SJSA1 (cell line): ENCODE data around the gene ZNRF3. TPM values are rescaled to one million over a fixed set of nuclear protein-coding genes. Genes with fewer than 3 reads are reported as not detected.
A peak's percentile ranks its signal among the peaks of the same experiment; 100 is the strongest.

ENCODE experiments used
- DNase-seq, 2 experiments: peaks; one replicate each; pipeline ENCODE4 v3.0.0-alpha.2; 2015 to 2020; ENCODE audit warnings: low spot score in 2 of 2, low read depth in 1 of 2
- H3K27ac ChIP-seq: fragments of 250-450 bp; sonication (Bioruptor Pico); 2 replicates; pipeline ENCODE4 v1.5.1; 2020; ENCODE audit warnings: mild to moderate bottlenecking, moderate library complexity
- H3K27me3 ChIP-seq: fragments of 250-450 bp; sonication (Bioruptor Pico); replicated peaks from 2 replicates; pipeline ENCODE4 v1.5.1; 2020; ENCODE audit warnings: mild to moderate bottlenecking, moderate library complexity
- H3K36me3 ChIP-seq: fragments of 250-450 bp; sonication (Bioruptor Pico); 2 replicates; pipeline ENCODE4 v1.5.1; 2020; ENCODE audit warnings: mild to moderate bottlenecking
- H3K4me1 ChIP-seq: fragments of 250-450 bp; sonication (Bioruptor Pico); replicated peaks from 2 replicates; pipeline ENCODE4 v1.6.1; 2021; ENCODE audit warnings: mild to moderate bottlenecking
- H3K4me3 ChIP-seq: fragments of 250-450 bp; sonication (Bioruptor Pico); 2 replicates; pipeline ENCODE4 v1.5.1; 2020; ENCODE audit warnings: mild to moderate bottlenecking
- H3K9me3 ChIP-seq: fragments of 250-450 bp; sonication (Bioruptor Pico); replicated peaks from 2 replicates; pipeline ENCODE4 v1.5.1; 2020; ENCODE audit warnings: mild to moderate bottlenecking
- total RNA-seq: library from RNA; depleted of rRNA; stranded (reverse); fragments of >200 nt; shearing (Covaris generic); gene quantifications from 2 replicates; pipeline ENCODE4 v1.2.3, GENCODE V29; 2014

ZNRF3 gene
- total RNA-seq, 1 experiment from 2014 or later: 6.0 TPM

GRCh38 chr22:29060251-29060869, 177.0 kb downstream of the ZNRF3 start:
- Histone ChIP-seq H3K36me3 (no peaks in the 10 kb centered on the region), H3K4me3 (no peak overlapping the region), H3K27me3 (no peaks in the 10 kb centered on the region), H3K9me3 (no peaks in the 10 kb centered on the region), H3K27ac (no peak overlapping the region), H3K4me1 (no peaks in the 10 kb centered on the region)
- DNase-seq: no peak

- H3K27me3 ChIP-seq: no peaks in the 10 kb centered on the region
- H3K27ac ChIP-seq: no peak overlapping the region
- H3K4me3 ChIP-seq: no peak overlapping the region
- no peaks in the 10 kb centered on the region for H3K4me1 ChIP-seq
- no peaks in the 10 kb centered on the region for H3K36me3 ChIP-seq
- DNase-seq: no peak
- no peaks in the 10 kb centered on the region for H3K9me3 ChIP-seq
Observed at GRCh38 chr22:29060931-29061330, 177.6 kb downstream of the ZNRF3 start.

DNA sequence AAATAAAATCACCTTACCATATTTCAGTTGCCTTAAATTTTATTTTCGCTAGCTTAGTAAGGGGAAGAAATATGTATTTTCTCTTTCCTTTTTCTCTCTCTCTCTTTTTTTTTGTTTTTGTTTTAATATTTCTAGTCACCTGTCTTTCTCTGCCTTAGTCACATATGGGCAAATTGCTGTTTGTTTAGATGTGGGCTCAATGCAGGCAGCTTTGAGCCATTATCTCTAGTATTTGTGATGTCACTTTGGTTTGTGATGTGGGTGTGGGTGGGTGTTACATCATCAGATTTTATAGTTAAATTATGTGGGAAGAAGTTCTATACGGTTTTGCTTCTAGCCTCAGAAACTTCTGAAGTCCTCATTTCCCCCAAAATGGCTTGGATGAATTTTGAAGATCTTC, 178.4 kb downstream of the ZNRF3 start, which contains the start of gene C22orf31:
TSS of gene C22orf31 (minus strand) at position 59 of the 400 bp plus-strand sequence. CDS start at position 20, 39 bp downstream.
- Histone ChIP-seq H3K27ac (no peak within 1 kb of the TSS), H3K4me1 (no peaks in the 10 kb centered on the region), H3K36me3 (no peaks in the 10 kb centered on the region), H3K27me3 (no peaks in the 10 kb centered on the region), H3K9me3 (no peaks in the 10 kb centered on the region), H3K4me3 (no peak within 1 kb of the TSS)
- no peak for DNase-seq

DNA sequence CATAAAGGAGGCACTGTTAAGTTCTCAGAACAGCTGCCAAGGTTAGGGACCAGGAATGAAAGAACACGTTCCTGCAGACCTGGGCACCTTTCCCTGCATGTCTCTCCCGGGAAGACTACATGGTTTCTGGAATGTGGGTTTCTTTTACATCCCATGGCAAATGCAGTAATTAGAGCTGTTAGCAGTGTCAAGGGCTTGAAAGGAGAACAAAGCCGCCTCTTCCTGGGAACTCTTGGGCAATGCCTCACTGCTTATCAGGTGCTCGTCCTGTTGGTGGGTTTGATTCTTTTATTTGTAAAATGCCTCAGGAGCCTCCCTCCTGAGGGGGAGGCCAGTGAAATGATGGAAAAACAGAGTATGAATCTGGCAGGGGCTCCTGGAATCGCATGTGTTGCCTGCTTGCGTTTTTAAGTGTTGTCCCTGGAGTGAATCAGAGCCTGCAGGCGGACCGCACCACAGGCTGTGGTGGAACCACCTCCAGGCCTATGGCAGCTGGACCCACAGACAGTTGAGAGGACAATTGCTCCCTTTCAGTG, 179.0 kb downstream of the ZNRF3 start:
- no peak overlapping the region for H3K4me3 ChIP-seq
- H3K27me3 ChIP-seq: no peaks in the 10 kb centered on the region
- no peak overlapping the region for H3K27ac ChIP-seq
- DNase-seq: no peak
- no peaks in the 10 kb centered on the region for H3K9me3 ChIP-seq
- H3K4me1 ChIP-seq: no peaks in the 10 kb centered on the region
- no peaks in the 10 kb centered on the region for H3K36me3 ChIP-seq

DNA sequence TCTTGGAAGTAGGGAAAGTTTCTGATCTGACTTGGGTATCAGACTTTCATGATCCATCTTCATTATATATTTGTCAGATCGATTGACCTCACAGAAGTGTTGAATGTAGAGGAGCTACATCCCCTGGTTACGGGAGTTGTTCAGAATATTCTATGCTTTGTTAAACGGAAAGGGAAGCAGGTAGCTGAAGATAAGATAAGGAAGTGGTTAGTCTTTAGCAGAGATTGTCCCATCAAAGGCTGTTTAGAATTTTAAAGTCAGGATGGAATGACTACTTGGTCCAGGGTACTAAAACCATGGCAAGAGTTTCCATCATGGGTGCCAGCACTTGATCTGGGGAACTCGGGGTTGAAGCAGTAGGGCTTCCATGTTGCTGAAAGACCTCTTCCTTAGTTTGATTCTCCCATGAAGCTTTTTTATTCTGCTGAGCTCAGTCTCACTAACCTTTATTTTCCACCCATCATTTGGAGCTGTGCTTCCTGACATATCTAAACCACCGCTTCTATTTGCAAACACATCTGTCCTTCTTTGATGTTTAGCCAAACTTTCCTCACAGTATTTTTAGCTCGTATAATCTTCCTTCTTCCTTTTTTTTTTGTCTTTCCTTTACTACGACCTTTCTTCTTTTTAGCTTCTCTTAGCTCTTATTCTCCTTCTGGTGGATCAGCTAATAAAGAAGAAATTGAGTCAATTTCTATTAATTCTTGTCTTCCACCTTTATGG, 182.3 kb downstream of the ZNRF3 start:
- Histone ChIP-seq H3K4me1 (no peaks in the 10 kb centered on the region), H3K9me3 (no peaks in the 10 kb centered on the region), H3K27ac (no peak overlapping the region), H3K27me3 (no peaks in the 10 kb centered on the region), H3K36me3 (no peaks in the 10 kb centered on the region), H3K4me3 (no peak overlapping the region)
- DNase-seq: no peak

DNA sequence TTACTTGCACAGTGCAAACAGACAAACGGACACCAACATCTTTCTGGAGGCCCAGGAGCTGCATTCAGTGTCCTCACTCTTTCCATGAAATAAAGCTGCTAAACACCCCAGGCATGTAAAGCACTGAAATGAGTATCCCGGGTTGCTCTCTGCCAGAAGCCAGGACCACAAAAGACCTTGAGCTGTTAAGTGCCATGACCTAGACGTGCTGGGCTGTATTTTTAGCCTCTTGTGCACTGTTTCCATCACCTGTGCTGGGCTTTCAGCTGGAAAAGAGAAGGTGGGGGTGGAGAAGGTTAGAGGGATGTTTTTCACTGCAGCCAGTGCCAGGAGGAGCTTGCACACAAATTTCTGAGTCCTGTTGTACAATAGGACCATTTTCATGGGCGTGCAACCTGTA, 186.1 kb downstream of the ZNRF3 start:
- H3K27me3 ChIP-seq: no peaks in the 10 kb centered on the region
- no peaks in the 10 kb centered on the region for H3K9me3 ChIP-seq
- DNase-seq: no peak
- no peak overlapping the region for H3K27ac ChIP-seq
- H3K4me1 ChIP-seq: peaks cover 18% of the 10 kb centered on the region
- peaks cover 5% of the 10 kb centered on the region; the same call in 1 of the 2 replicates for H3K36me3 ChIP-seq
- H3K4me3 ChIP-seq: no peak overlapping the region

DNA sequence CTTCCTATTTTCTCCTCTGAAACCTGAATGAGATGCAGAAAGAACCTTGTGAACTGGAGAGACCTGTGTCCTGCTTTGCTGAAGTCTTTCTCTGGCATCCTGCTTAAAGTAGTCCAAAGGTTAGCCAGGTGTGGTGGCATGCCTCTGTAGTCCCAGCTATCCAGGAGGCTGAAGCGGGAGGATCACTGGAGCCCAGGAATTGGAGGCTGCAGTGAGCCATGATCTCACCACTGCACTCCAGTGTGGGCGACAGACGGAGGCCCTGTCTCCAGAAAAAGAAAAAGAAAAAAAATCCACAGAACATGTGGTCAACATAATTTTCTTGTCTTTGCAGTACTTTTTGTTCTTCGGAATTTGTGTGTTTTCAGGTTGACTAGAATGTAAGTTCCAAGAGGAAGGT, 187.1 kb downstream of the ZNRF3 start:
- DNase-seq: no peak
- Histone ChIP-seq H3K36me3 (peaks cover 5% of the 10 kb centered on the region; the same call in 1 of the 2 replicates), H3K27ac (no peak overlapping the region), H3K4me3 (no peak overlapping the region), H3K9me3 (no peaks in the 10 kb centered on the region), H3K27me3 (no peaks in the 10 kb centered on the region), H3K4me1 (peaks cover 18% of the 10 kb centered on the region)

DNA sequence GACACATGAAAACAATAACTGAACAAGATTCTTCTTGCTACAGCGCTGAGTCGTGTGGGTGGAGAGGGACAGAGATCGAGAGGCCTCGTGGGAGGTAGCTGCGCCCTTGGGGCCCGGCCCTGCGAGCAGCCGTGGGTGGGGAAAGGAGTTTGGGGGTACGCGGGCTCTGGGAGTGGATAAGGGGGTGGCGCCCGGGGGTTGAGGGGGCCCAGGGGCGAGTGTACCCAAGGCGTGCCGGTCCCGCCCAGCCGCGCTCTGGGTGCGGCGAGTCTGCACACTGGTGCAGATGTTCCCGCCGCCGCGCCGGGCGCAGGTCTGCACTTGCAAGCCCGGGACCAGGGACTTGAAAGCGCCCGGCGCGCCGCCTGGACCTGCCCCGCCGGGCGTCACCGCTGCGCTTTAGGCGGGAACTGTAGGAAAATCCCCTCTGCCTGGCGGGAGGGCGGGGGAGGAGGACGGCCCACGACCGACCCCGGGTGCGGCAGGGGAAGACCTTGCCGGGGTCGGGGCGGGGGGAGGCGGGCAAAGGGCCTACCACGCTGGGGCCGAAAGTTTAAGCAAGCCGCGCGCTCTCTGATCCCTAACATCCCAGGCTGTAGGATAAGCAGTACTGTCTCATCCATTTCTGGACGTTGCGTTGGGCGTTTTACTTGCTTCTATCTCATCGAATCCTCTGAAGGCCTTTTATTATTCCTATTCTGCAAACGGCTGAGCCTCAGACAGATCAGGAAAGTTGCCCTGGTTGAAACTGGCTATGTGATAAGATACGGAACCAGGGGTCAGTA, 188.1 kb downstream of the ZNRF3 start:
- H3K27me3 ChIP-seq: no peaks in the 10 kb centered on the region
- no peak for DNase-seq
- H3K4me3 ChIP-seq: no peak overlapping the region
- no peaks in the 10 kb centered on the region for H3K9me3 ChIP-seq
- H3K27ac ChIP-seq: no peak overlapping the region
- peaks cover 5% of the 10 kb centered on the region; the same call in 1 of the 2 replicates for H3K36me3 ChIP-seq
- H3K4me1 ChIP-seq: peaks cover 18% of the 10 kb centered on the region

GRCh38 chr22:29072193-29072978, 189.0 kb downstream of the ZNRF3 start:
- Histone ChIP-seq H3K4me1 (peaks cover 18% of the 10 kb centered on the region), H3K4me3 (peak overlapping the region; percentile 66), H3K27me3 (no peaks in the 10 kb centered on the region), H3K27ac (no peak overlapping the region), H3K36me3 (peaks cover 5% of the 10 kb centered on the region; the same call in 1 of the 2 replicates), H3K9me3 (no peaks in the 10 kb centered on the region)
- peak; percentile 67 to 74 for DNase-seq

DNA sequence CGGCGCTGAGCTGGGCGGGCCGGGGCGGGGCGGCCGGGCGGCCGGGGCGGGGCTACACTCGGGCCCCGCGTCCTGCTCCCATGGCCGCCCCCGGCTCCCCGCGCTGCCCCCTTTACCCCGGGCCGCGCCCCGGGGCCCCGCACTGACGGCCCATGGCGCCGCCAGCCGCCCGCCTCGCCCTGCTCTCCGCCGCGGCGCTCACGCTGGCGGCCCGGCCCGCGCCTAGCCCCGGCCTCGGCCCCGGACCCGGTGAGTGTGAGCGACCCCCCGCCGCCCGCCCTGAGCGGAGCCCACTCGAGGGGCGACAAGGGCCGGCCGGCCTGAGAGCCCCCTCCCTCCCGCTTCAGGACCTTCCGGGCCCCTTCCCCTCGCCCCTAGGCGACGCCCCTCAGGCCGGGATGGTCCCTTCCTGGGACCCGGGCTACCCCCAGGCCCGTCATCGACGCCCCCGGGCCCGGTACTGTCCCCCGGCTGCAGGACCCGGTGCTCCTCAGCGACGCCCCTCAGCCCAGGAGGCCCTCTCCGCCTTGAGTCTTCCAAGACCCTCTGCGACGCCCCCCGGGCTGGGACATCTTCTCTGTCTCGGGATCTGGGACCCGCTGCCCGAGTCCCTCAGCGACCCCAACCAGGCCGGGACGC, 189.7 kb downstream of the ZNRF3 start, which contains the start of gene KREMEN1:
TSS of gene KREMEN1 (plus strand) at position 57 of the 639 bp plus-strand sequence. CDS start at position 153, 96 bp downstream.
- H3K36me3 ChIP-seq: peaks cover 5% of the 10 kb centered on the region; the same call in 1 of the 2 replicates
- no peaks in the 10 kb centered on the region for H3K27me3 ChIP-seq
- no peaks in the 10 kb centered on the region for H3K9me3 ChIP-seq
- DNase-seq: no peak
- H3K27ac ChIP-seq: 0 out of 2 replicates have a peak within 1 kb of the TSS, but pooled peaks have one; percentile 21
- H3K4me3 ChIP-seq: peak within 1 kb of the TSS; percentile 66
- H3K4me1 ChIP-seq: peaks cover 18% of the 10 kb centered on the region

- DNase-seq: no peak
- Histone ChIP-seq H3K4me1 (peaks cover 18% of the 10 kb centered on the region), H3K9me3 (no peaks in the 10 kb centered on the region), H3K36me3 (peaks cover 5% of the 10 kb centered on the region; the same call in 1 of the 2 replicates), H3K4me3 (peak overlapping the region; percentile 66), H3K27me3 (no peaks in the 10 kb centered on the region), H3K27ac (no peak overlapping the region)
Observed at GRCh38 chr22:29073618-29074275, 190.4 kb downstream of the ZNRF3 start.

GRCh38 chr22:29074276-29074772, 191.0 kb downstream of the ZNRF3 start:
- Histone ChIP-seq H3K4me3 (no peak overlapping the region), H3K27me3 (no peaks in the 10 kb centered on the region), H3K9me3 (no peaks in the 10 kb centered on the region), H3K36me3 (peaks cover 5% of the 10 kb centered on the region; the same call in 1 of the 2 replicates), H3K4me1 (peaks cover 18% of the 10 kb centered on the region), H3K27ac (no peak overlapping the region)
- DNase-seq: no peak
